GM23248 (cell line): ENCODE measurements around the gene PDSS2.

Experiments used
- EZH2 ChIP-seq: fragments of 200-600 bp; sonication (generic); IDR thresholded peaks from 2 replicates; pipeline ENCODE4 v1.6.1; 2018; ENCODE audit warnings: antibody characterized with exemption, mild to moderate bottlenecking; ENCODE audit not compliant: insufficient read depth, poor library complexity, severe bottlenecking
- EZH2phosphoT487 ChIP-seq: fragments of 200-600 bp; sonication (generic); IDR thresholded peaks from 2 replicates; pipeline ENCODE4 v1.6.1; 2018; ENCODE audit warnings: antibody characterized with exemption, moderate library complexity, mild to moderate bottlenecking, low read depth; ENCODE audit not compliant: insufficient read depth

- no peak for TF ChIP-seq EZH2
- TF ChIP-seq EZH2phosphoT487: no peak
Observed at GRCh38 chr6:107353773-107354382, 105.5 kb downstream of the PDSS2 start.
